ENCODE results near the gene PPP2CA. TPM values are rescaled to one million over a fixed set of nuclear protein-coding genes. Genes with fewer than 3 reads are reported as not detected.
A peak's percentile ranks its signal among the peaks of the same experiment; 100 is the strongest.

PPP2CA gene
- total RNA-seq, 1 experiment from 2014 or later: 184 TPM

DNA sequence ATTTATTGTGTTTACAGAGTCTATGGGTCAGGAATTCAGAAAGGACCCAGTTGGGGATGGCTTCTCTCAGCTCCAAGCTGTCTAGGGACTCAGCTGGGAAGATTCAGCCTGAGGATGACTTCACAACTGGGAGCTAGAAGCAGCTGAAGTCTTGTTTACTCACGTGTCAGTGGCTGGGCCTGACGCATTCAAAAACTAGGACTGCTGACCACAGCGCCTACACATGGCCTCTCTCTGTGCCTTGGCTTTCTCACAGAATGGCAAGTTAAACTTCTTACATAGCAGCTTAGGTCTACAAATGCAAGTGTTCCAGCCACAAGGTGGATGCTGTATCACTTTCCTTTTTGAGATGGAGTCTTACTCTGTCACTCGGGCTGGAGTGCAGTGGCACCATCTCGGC, 16.3 kb upstream of the PPP2CA start:
- Histone ChIP-seq H3K9me3 (ENCODE audit: control insufficient read depth, insufficient read depth, low read depth, low read length) (no peaks in the 10 kb centered on the region), H3K4me3 (ENCODE audit: low read depth in 2 of 2, low read length in 2 of 2) (no peak overlapping the region), H3K4me1 (ENCODE audit: control insufficient read depth, insufficient read depth, low read length) (peaks cover 36% of the 10 kb centered on the region), H3K27me3 (ENCODE audit: control insufficient read depth, insufficient read depth, low read length) (no peaks in the 10 kb centered on the region), H3K27ac (ENCODE audit: low read length) (no peak overlapping the region), H3K36me3 (ENCODE audit: control insufficient read depth, insufficient read depth, low read length) (no peaks in the 10 kb centered on the region)
- in situ Hi-C loops (cut with HindIII; ENCODE audit: low pct_unique_long_range_greater_than_20kb, low sequenced_read_pairs) (no loop called here), intact Hi-C loops (cut with micrococcal nuclease; ENCODE audit: unreplicated experiment) (no loop called here)
- POLR2A ChIA-PET: no interaction called here
- ATAC-seq (no peak), DNase-seq (ENCODE audit: low read depth, low spot score) (no peak)
- no peak for TF ChIP-seq TCF7L2 (IDR thresholded peaks at IDR 0.05; ENCODE audit: low read depth, low read length)
- TF ChIP-seq, protein P1, sequence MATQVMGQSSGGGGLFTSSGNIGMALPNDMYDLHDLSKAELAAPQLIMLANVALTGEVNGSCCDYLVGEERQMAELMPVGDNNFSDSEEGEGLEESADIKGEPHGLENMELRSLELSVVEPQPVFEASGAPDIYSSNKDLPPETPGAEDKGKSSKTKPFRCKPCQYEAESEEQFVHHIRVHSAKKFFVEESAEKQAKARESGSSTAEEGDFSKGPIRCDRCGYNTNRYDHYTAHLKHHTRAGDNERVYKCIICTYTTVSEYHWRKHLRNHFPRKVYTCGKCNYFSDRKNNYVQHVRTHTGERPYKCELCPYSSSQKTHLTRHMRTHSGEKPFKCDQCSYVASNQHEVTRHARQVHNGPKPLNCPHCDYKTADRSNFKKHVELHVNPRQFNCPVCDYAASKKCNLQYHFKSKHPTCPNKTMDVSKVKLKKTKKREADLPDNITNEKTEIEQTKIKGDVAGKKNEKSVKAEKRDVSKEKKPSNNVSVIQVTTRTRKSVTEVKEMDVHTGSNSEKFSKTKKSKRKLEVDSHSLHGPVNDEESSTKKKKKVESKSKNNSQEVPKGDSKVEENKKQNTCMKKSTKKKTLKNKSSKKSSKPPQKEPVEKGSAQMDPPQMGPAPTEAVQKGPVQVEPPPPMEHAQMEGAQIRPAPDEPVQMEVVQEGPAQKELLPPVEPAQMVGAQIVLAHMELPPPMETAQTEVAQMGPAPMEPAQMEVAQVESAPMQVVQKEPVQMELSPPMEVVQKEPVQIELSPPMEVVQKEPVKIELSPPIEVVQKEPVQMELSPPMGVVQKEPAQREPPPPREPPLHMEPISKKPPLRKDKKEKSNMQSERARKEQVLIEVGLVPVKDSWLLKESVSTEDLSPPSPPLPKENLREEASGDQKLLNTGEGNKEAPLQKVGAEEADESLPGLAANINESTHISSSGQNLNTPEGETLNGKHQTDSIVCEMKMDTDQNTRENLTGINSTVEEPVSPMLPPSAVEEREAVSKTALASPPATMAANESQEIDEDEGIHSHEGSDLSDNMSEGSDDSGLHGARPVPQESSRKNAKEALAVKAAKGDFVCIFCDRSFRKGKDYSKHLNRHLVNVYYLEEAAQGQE (IDR thresholded peaks at IDR 0.05; ENCODE audit: insufficient read depth in 1 of 2, low read depth in 2 of 2, low read length in 1 of 2): no peak
- no peak for TF ChIP-seq SIN3A (IDR thresholded peaks at IDR 0.05; ENCODE audit: borderline replicate concordance, insufficient read depth, low read depth, low read length)
- no peak for TF ChIP-seq POLR2AphosphoS5 (IDR thresholded peaks at IDR 0.05; ENCODE audit: low read depth, low read length)
- TF ChIP-seq, protein P2, sequence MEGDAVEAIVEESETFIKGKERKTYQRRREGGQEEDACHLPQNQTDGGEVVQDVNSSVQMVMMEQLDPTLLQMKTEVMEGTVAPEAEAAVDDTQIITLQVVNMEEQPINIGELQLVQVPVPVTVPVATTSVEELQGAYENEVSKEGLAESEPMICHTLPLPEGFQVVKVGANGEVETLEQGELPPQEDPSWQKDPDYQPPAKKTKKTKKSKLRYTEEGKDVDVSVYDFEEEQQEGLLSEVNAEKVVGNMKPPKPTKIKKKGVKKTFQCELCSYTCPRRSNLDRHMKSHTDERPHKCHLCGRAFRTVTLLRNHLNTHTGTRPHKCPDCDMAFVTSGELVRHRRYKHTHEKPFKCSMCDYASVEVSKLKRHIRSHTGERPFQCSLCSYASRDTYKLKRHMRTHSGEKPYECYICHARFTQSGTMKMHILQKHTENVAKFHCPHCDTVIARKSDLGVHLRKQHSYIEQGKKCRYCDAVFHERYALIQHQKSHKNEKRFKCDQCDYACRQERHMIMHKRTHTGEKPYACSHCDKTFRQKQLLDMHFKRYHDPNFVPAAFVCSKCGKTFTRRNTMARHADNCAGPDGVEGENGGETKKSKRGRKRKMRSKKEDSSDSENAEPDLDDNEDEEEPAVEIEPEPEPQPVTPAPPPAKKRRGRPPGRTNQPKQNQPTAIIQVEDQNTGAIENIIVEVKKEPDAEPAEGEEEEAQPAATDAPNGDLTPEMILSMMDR (IDR thresholded peaks at IDR 0.05): no peak
- CTCF ChIA-PET: interaction anchor here (1.1 kb wide), 1 partner anchor 21 kb away, joined by 3 read pairs; no protein-coding TSS in a partner anchor
- no TSS peak for BruUV-seq (replicated peaks)

DNA sequence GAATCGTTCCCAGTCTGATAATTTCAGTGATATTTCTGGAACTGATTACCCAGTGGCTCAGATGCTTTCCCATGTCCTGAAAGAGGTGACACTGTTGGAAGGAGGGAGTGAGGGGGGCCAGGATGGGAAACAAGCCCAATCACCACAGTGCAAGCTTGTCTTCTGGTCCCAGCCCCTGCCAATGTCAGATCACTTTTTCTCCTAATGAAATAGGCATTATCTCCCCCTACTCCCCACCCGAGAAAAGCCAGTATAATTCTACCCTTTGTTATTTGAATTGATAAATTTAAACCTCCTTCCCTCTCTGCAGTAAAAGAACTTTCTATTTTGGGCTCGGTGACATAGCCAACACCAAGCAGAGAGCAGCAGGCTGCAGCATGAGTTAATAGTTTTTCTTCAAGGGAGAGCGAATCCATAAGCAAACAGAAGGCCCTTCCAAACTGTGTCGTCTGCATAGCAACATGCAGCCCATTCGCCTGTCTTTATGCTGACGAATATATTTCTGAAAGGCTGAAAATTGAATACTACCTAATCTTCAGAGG, 14.6 kb upstream of the PPP2CA start:
- BruUV-seq (replicated peaks): no TSS peak
- no peak for ATAC-seq
- Histone ChIP-seq H3K27ac (ENCODE audit: low read length) (peak overlapping the region; percentile 52; the same call in 1 of the 2 replicates), H3K4me3 (ENCODE audit: low read depth in 2 of 2, low read length in 2 of 2) (no peak overlapping the region), H3K4me1 (ENCODE audit: control insufficient read depth, insufficient read depth, low read length) (peaks cover 21% of the 10 kb centered on the region), H3K9me3 (ENCODE audit: control insufficient read depth, insufficient read depth, low read depth, low read length) (no peaks in the 10 kb centered on the region), H3K27me3 (ENCODE audit: control insufficient read depth, insufficient read depth, low read length) (no peaks in the 10 kb centered on the region), H3K36me3 (ENCODE audit: control insufficient read depth, insufficient read depth, low read length) (no peaks in the 10 kb centered on the region)
- no peak for DNase-seq (ENCODE audit: low read depth, low spot score)
- POLR2A ChIA-PET: interaction anchor here (0.7 kb wide), 1 partner anchor 84 kb away, joined by 4 read pairs; no protein-coding TSS in a partner anchor
- CTCF ChIA-PET: no interaction called here
- intact Hi-C loops (cut with micrococcal nuclease; ENCODE audit: unreplicated experiment): no loop called here
- TF ChIP-seq, protein P1 (IDR thresholded peaks at IDR 0.05; ENCODE audit: insufficient read depth in 1 of 2, low read depth in 2 of 2, low read length in 1 of 2): no peak
- TF ChIP-seq SIN3A (IDR thresholded peaks at IDR 0.05; ENCODE audit: borderline replicate concordance, insufficient read depth, low read depth, low read length) (no peak), POLR2AphosphoS5 (IDR thresholded peaks at IDR 0.05; ENCODE audit: low read depth, low read length) (no peak), TCF7L2 (IDR thresholded peaks at IDR 0.05; ENCODE audit: low read depth, low read length) (no peak)
- TF ChIP-seq, protein P2 (IDR thresholded peaks at IDR 0.05): no peak
- in situ Hi-C loops (cut with HindIII; ENCODE audit: low pct_unique_long_range_greater_than_20kb, low sequenced_read_pairs): no loop called here
